ENCODE results near the gene PELI2.

The PELI2 gene

DNA sequence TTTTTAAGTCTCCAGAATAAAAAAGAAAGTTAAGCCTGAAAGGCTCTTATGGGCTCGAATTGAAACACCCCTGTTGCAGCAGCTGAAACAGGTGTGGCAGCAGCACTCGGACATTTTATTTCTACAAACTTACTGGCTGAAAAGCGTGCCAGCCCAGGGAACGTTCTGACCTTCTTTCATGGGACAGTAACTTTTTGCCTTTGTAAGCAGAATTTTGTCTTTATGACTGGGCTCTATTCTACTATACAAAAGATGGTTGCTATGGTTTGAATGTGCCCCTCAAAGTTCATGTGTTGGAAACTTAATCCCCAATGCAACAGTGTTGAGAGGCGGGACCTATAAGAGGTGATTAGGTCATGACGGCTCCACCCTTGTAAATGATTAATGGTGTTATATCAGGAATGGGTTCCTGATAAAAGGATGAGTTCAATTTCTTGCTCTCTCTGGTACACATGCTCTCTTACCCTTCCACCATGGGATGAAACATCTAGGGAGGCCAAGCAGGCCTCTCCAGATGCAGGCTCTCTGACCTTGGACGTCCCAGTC is 52.7 kb downstream of the PELI2 start:
- TF ChIP-seq CTCF (IDR thresholded peaks at IDR 0.05; ENCODE audit: control extremely low read depth, extremely low read depth, low read depth, missing control alignments), result no peak
- DNase-seq (ENCODE audit: extremely low spot score), result no peak
- CTCF ChIA-PET, result no interaction called here
- POLR2A ChIA-PET, result no interaction called here

GRCh38 chr14:56172074-56172473 is 53.9 kb downstream of the PELI2 start:
- TF ChIP-seq CTCF (IDR thresholded peaks at IDR 0.05; ENCODE audit: control extremely low read depth, extremely low read depth, low read depth, missing control alignments), result no peak
- DNase-seq (ENCODE audit: extremely low spot score), result no peak
- POLR2A ChIA-PET, result no interaction called here
- CTCF ChIA-PET, result no interaction called here

DNA sequence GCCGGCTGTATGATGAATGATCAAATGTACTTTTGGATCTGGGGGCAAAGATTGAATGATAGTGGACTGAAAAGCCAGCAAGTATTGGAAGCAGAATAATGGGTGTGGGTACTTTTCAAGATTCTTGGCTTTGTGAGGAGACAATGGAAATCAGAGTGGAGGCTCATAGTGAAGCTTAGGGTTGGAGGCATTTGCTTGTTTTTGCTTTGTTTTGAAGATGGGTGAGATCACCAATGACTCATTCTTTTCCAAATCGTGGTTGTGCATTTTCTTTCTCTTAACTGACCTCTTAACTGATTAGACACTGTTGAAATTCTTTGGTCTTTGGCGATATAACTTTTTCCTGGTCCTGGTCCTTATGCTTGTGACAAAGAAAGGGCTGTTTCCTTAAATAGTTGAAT is 54.4 kb downstream of the PELI2 start:
- DNase-seq (ENCODE audit: extremely low spot score), result no peak
- no peak for TF ChIP-seq CTCF (IDR thresholded peaks at IDR 0.05; ENCODE audit: control extremely low read depth, extremely low read depth, low read depth, missing control alignments)
- POLR2A ChIA-PET, result no interaction called here
- CTCF ChIA-PET, result no interaction called here

GRCh38 chr14:56173365-56173922 is 55.2 kb downstream of the PELI2 start:
- DNase-seq (ENCODE audit: extremely low spot score), result no peak
- ChIA-PET CTCF (no interaction called here), POLR2A (no interaction called here)
- no peak for TF ChIP-seq CTCF (IDR thresholded peaks at IDR 0.05; ENCODE audit: control extremely low read depth, extremely low read depth, low read depth, missing control alignments)

DNA sequence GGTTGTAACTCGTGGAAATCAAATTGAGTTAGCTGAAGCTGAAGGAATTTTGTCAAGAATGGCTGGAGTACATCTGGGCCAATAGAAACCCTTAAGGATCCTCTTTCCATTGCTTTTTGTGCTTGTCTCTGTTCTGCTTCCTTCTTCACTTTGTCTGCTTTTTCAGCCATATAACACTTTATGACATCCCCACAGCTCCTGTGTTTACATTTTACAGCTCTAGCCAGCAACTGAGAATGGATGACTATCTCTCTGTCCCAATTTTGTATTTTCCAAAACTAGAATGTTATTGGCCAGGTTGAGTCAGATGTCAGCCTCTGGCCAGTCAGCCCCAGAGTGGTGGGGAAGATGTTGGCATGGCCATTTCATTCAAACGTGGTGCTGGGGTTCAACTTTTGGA is 57.6 kb downstream of the PELI2 start:
- no peak for TF ChIP-seq CTCF (IDR thresholded peaks at IDR 0.05; ENCODE audit: control extremely low read depth, extremely low read depth, low read depth, missing control alignments)
- CTCF ChIA-PET, result no interaction called here
- POLR2A ChIA-PET, result no interaction called here
- no peak for DNase-seq (ENCODE audit: extremely low spot score)

DNA sequence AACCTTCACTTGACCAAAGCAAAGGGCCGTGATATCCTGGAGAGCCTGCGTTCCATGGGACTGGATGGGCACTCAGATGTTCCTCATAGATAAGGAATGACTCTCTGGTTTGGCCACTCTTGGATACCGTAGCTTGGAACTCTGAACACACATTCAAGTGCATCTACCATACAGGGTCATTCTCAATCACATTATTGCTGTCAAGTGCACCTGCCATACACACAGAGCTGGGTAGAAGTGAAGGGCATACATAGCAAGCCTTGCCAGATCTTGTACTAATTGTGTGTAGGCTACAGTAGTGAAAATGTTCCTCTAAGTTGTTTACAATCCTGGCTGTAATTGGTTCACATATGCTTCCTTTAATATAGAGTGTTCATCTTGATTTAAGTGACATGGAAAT is 58.3 kb downstream of the PELI2 start:
- no peak for TF ChIP-seq CTCF (IDR thresholded peaks at IDR 0.05; ENCODE audit: control extremely low read depth, extremely low read depth, low read depth, missing control alignments)
- CTCF ChIA-PET, result no interaction called here
- DNase-seq (ENCODE audit: extremely low spot score), result no peak
- POLR2A ChIA-PET, result no interaction called here

- no peak for DNase-seq (ENCODE audit: extremely low spot score)
- CTCF ChIA-PET, result no interaction called here
Observed at GRCh38 chr14:56177036-56177435, 58.8 kb downstream of the PELI2 start.

More at GRCh38 chr14:56177036-56177435, 58.8 kb downstream of the PELI2 start:
- no peak for TF ChIP-seq CTCF (IDR thresholded peaks at IDR 0.05; ENCODE audit: control extremely low read depth, extremely low read depth, low read depth, missing control alignments)
- POLR2A ChIA-PET, result no interaction called here

Data from GM10248 (cell line).